Measurements from ENCODE around the gene DDIT3. TPM values are rescaled to one million over a fixed set of nuclear protein-coding genes. Genes with fewer than 3 reads are reported as not detected.

DDIT3 gene
- total RNA-seq, 4 donors from 2014 or later: 27.6 to 58.2 (median 41.6) TPM

DNA sequence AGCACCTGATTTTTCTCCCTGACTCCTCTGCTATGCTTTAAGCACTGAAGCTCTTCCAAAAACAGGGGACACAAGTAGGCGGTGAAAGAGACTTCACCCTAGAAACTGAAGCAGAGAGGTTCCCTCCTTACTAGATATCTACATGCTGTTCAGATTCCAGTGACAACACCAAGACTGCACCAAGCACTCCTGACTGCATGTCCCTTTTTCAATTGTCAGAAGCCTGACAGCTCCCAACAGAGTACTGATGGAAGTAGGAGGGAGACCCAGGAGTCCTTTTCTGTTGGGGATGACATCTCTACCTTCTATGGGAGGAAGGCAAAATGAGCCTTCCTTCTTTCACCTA is 16.3 kb upstream of the DDIT3 start:
- DNase-seq (ENCODE audit: low spot score in 2 of 2): no peak
- intact Hi-C loops (cut with DNase I; ENCODE audit: low total_unique reads): no loop called here
- 91 to 100% methylated on average over 1 of the region's 1 CpG for WGBS, 2 donors
- H3K4me3 ChIP-seq (ENCODE audit: low read depth, poor library complexity, severe bottlenecking): no peak overlapping the region
- TF ChIP-seq, protein P1, sequence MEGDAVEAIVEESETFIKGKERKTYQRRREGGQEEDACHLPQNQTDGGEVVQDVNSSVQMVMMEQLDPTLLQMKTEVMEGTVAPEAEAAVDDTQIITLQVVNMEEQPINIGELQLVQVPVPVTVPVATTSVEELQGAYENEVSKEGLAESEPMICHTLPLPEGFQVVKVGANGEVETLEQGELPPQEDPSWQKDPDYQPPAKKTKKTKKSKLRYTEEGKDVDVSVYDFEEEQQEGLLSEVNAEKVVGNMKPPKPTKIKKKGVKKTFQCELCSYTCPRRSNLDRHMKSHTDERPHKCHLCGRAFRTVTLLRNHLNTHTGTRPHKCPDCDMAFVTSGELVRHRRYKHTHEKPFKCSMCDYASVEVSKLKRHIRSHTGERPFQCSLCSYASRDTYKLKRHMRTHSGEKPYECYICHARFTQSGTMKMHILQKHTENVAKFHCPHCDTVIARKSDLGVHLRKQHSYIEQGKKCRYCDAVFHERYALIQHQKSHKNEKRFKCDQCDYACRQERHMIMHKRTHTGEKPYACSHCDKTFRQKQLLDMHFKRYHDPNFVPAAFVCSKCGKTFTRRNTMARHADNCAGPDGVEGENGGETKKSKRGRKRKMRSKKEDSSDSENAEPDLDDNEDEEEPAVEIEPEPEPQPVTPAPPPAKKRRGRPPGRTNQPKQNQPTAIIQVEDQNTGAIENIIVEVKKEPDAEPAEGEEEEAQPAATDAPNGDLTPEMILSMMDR (IDR thresholded peaks at IDR 0.05): no peak
- no peak for TF ChIP-seq POLR2A (IDR thresholded peaks at IDR 0.05)

- H3K4me3 ChIP-seq (ENCODE audit: low read depth, poor library complexity, severe bottlenecking): no peak overlapping the region
- DNase-seq (ENCODE audit: low spot score in 2 of 2): no peak
- intact Hi-C loops (cut with DNase I; ENCODE audit: low total_unique reads): no loop called here
- WGBS, 2 donors: 76 to 90% methylated on average over 6 of the region's 6 CpGs
- TF ChIP-seq POLR2A (IDR thresholded peaks at IDR 0.05): no peak
- TF ChIP-seq, protein P1 (IDR thresholded peaks at IDR 0.05): no peak
These were observed 15.7 kb upstream of the DDIT3 start for GRCh38 chr12:57535764-57536596.

DNA sequence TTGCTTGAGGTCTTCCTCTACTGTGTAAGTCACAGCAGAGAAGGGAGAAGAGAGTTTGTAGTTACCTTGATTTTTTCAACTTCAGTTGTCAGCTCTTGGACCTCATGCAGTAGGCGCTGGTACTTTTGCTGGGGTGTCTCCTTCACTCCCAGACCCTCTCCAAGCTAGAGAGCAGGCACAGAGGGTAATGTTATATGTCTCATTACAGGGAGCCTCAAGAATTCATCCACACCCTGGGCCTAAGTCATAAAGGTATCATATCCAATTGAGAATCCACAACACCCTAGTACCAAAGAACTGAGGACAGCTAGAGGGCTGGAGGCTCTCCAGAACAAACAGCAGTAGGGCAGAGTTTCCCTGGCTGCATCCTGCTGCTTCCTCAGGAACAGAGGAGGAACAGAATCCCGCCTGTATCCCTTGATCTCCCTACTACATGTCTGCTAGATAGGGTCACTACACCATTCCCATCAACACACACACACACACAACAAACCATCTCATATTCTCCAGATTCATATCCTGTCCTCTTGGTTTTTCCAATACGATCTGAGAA is 14.8 kb upstream of the DDIT3 start:
- DNase-seq (ENCODE audit: low spot score in 2 of 2): no peak
- WGBS, 2 donors: 93% methylated on average over 3 of the region's 3 CpGs
- H3K4me3 ChIP-seq (ENCODE audit: low read depth, poor library complexity, severe bottlenecking): no peak overlapping the region
- no peak for TF ChIP-seq POLR2A (IDR thresholded peaks at IDR 0.05)
- TF ChIP-seq, protein P1 (IDR thresholded peaks at IDR 0.05): no peak
- intact Hi-C loops (cut with DNase I; ENCODE audit: low total_unique reads): no loop called here

GRCh38 chr12:57534250-57534649 is 13.9 kb upstream of the DDIT3 start:
- 93 to 96% methylated on average over 5 of the region's 5 CpGs for WGBS, 2 donors
- intact Hi-C loops (cut with DNase I; ENCODE audit: low total_unique reads): no loop called here
- TF ChIP-seq, protein P1 (IDR thresholded peaks at IDR 0.05): no peak
- no peak for TF ChIP-seq POLR2A (IDR thresholded peaks at IDR 0.05)
- no peak for DNase-seq (ENCODE audit: low spot score in 2 of 2)
- H3K4me3 ChIP-seq (ENCODE audit: low read depth, poor library complexity, severe bottlenecking): no peak overlapping the region

DNA sequence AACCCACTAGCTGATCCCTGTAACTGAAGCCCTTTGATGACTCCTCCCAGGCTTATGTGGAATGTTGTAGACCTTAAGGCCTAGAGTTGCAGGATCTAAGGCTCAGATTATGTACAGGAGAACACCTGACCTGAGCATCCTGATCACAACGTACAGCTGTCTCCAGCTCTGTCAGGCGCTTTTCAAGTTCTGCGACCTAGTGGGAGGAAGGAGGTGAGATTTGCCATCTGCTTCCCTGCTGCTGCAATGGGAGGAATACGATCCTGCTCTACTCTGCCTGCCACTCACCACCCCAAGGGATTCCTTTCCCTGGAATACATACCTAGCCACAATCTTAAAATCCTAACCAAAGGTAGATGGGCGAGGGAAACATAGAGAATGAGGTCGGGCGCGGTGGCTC is 12.8 kb upstream of the DDIT3 start:
- DNase-seq (ENCODE audit: low spot score in 2 of 2): no peak
- intact Hi-C loops (cut with DNase I; ENCODE audit: low total_unique reads): no loop called here
- H3K4me3 ChIP-seq (ENCODE audit: low read depth, poor library complexity, severe bottlenecking): no peak overlapping the region
- WGBS, 2 donors: 93% methylated on average over 8 of the region's 8 CpGs
- TF ChIP-seq, protein P1 (IDR thresholded peaks at IDR 0.05): no peak
- no peak for TF ChIP-seq POLR2A (IDR thresholded peaks at IDR 0.05)
